Trophoblast cell (in vitro differentiated cells and primary cell): ENCODE data around the gene GRIN2C.
A peak's percentile ranks its signal among the peaks of the same experiment; 100 is the strongest.

Experiments used
- DNase-seq, 2 donors: peaks; one replicate each; pipeline ENCODE4 v3.0.0-alpha.2; 2016
- H2AFZ ChIP-seq: 2 replicates; pipeline ENCODE4 v1.6.1; 2013; ENCODE audit warnings: low read length, moderate library complexity, mild to moderate bottlenecking; ENCODE audit not compliant: insufficient read depth, poor library complexity
- H2AK5ac ChIP-seq: 2 replicates; pipeline ENCODE4 v1.6.1; 2013; ENCODE audit warnings: mild to moderate bottlenecking, low read length
- H2BK120ac ChIP-seq: 2 replicates; pipeline ENCODE4 v1.6.1; 2013; ENCODE audit warnings: low read length, mild to moderate bottlenecking, moderate library complexity; ENCODE audit not compliant: insufficient read depth, poor library complexity
- H2BK12ac ChIP-seq: 2 replicates; pipeline ENCODE4 v1.6.1; 2013; ENCODE audit warnings: mild to moderate bottlenecking, low read length, moderate library complexity
- H2BK5ac ChIP-seq: 2 replicates; pipeline ENCODE4 v1.6.1; 2013; ENCODE audit warnings: low read length, low read depth, moderate library complexity, mild to moderate bottlenecking; ENCODE audit not compliant: poor library complexity
- H3K14ac ChIP-seq: 2 replicates; pipeline ENCODE4 v1.6.1; 2013; ENCODE audit warnings: mild to moderate bottlenecking, low read length
- H3K18ac ChIP-seq: 2 replicates; pipeline ENCODE4 v1.6.1; 2013; ENCODE audit warnings: mild to moderate bottlenecking, low read length
- H3K23ac ChIP-seq: 2 replicates; pipeline ENCODE4 v1.6.1; 2013; ENCODE audit warnings: low read length
- H3K27ac ChIP-seq: 2 replicates; pipeline ENCODE4 v1.5.1; 2013; ENCODE audit warnings: low read depth, mild to moderate bottlenecking, inconsistent platforms, low read length, moderate library complexity
- H3K27me3 ChIP-seq: 2 replicates; pipeline ENCODE4 v1.6.1; 2013; ENCODE audit warnings: inconsistent platforms, mild to moderate bottlenecking, low read length, moderate library complexity; ENCODE audit not compliant: insufficient read depth
- H3K36me3 ChIP-seq, 2 experiments: 1 replicate in 1 of 2; 2 replicates in 1 of 2; pipeline ENCODE4 v1.6.1; 2013; ENCODE audit warnings: low read length in 2 of 2, mild to moderate bottlenecking in 2 of 2, moderate library complexity in 1 of 2; ENCODE audit not compliant: insufficient read depth in 2 of 2, control insufficient read depth in 1 of 2
- H3K4ac ChIP-seq: 2 replicates; pipeline ENCODE4 v1.6.1; 2013; ENCODE audit warnings: low read depth, mild to moderate bottlenecking, low read length, moderate library complexity
- H3K4me1 ChIP-seq, 2 experiments: 1 replicate in 1 of 2; 2 replicates in 1 of 2; pipeline ENCODE4 v1.6.1; 2013; ENCODE audit warnings: low read length in 2 of 2, mild to moderate bottlenecking in 2 of 2, moderate library complexity in 1 of 2; ENCODE audit not compliant: insufficient read depth in 2 of 2, control insufficient read depth in 1 of 2
- H3K4me2 ChIP-seq: 2 replicates; pipeline ENCODE4 v1.6.1; 2013; ENCODE audit warnings: inconsistent platforms, mild to moderate bottlenecking, low read length, moderate library complexity
- H3K4me3 ChIP-seq: 2 replicates; pipeline ENCODE4 v1.5.1; 2013; ENCODE audit warnings: mild to moderate bottlenecking, low read depth, low read length, inconsistent platforms
- H3K79me1 ChIP-seq: one replicate; pipeline ENCODE4 v1.6.1; 2013; ENCODE audit warnings: low read length
- H3K79me2 ChIP-seq: 2 replicates; pipeline ENCODE4 v1.6.1; 2013; ENCODE audit warnings: low read length, mild to moderate bottlenecking; ENCODE audit not compliant: control insufficient read depth, insufficient read depth, poor library complexity
- H3K9ac ChIP-seq: 2 replicates; pipeline ENCODE4 v1.6.1; 2013; ENCODE audit warnings: mild to moderate bottlenecking, low read length
- H3K9me3 ChIP-seq: 2 replicates; pipeline ENCODE4 v1.6.1; 2013; ENCODE audit warnings: low read depth, mild to moderate bottlenecking, control low read depth, inconsistent platforms, low read length; ENCODE audit not compliant: insufficient read depth
- H4K12ac ChIP-seq: 2 replicates; pipeline ENCODE4 v1.6.1; 2013; ENCODE audit warnings: low read depth, mild to moderate bottlenecking, low read length, moderate library complexity
- H4K8ac ChIP-seq: 2 replicates; pipeline ENCODE4 v1.6.1; 2013; ENCODE audit warnings: low read depth, mild to moderate bottlenecking, low read length, moderate library complexity
- H4K91ac ChIP-seq: one replicate; pipeline ENCODE4 v1.6.1; 2013; ENCODE audit warnings: low read depth, mild to moderate bottlenecking, low read length, moderate library complexity
- WGBS: extraction: QIAGEN DNeasy Blood & Tissue Kit; methylation state at CpG from one replicate; pipeline ENCODE4 v1.1.7; 2013; ENCODE audit warnings: missing lambda C conversion rate; ENCODE audit not compliant: insufficient read length, insufficient coverage; ENCODE audit errors: extremely low coverage; 5-methylcytosine and 5-hydroxymethylcytosine counted together

Gene GRIN2C

GRCh38 chr17:74877592-74878548 is 18.2 kb upstream of the GRIN2C start:
- Histone ChIP-seq H3K36me3 (no peaks in the 10 kb centered on the region), H2AFZ (no peak overlapping the region), H3K14ac (no peak overlapping the region), H3K79me1 (peaks cover 2% of the 10 kb centered on the region), H2BK12ac (no peak overlapping the region), H4K91ac (no peak overlapping the region), H3K4me1 (peaks cover 0 to 3% of the 10 kb centered on the region in 2 experiments), H3K27ac (no peak overlapping the region), H2AK5ac (no peak overlapping the region), H3K9ac (no peak overlapping the region), H3K79me2 (no peaks in the 10 kb centered on the region), H3K23ac (no peak overlapping the region), H4K8ac (no peak overlapping the region), H3K9me3 (no peaks in the 10 kb centered on the region), H3K18ac (no peak overlapping the region), H2BK120ac (no peak overlapping the region), H3K27me3 (no peaks in the 10 kb centered on the region), H3K4me3 (no peak overlapping the region), H3K4ac (no peak overlapping the region), H2BK5ac (no peak overlapping the region), H4K12ac (no peak overlapping the region), H3K4me2 (no peak overlapping the region)
- peak; percentile 32 to 52 for DNase-seq
- no CpG with 5 or more reads among the region's 19 CpGs for WGBS

GRCh38 chr17:74875977-74876593 is 16.4 kb upstream of the GRIN2C start:
- Histone ChIP-seq H2BK120ac (no peak overlapping the region), H2AK5ac (no peak overlapping the region), H3K79me2 (peaks cover 5% of the 10 kb centered on the region), H3K4me3 (no peak overlapping the region), H2AFZ (no peak overlapping the region), H2BK5ac (no peak overlapping the region), H3K36me3 (no peaks in the 10 kb centered on the region), H3K9me3 (no peaks in the 10 kb centered on the region), H3K27ac (no peak overlapping the region), H3K9ac (no peak overlapping the region), H2BK12ac (no peak overlapping the region), H3K79me1 (peaks cover 8% of the 10 kb centered on the region), H3K4me2 (no peak overlapping the region), H4K91ac (no peak overlapping the region), H4K8ac (no peak overlapping the region), H3K14ac (no peak overlapping the region), H3K4me1 (peaks cover 3 to 11% of the 10 kb centered on the region in 2 experiments), H3K23ac (no peak overlapping the region), H3K18ac (no peak overlapping the region), H4K12ac (no peak overlapping the region), H3K27me3 (no peaks in the 10 kb centered on the region), H3K4ac (no peak overlapping the region)
- no peak for DNase-seq
- WGBS: no CpG with 5 or more reads among the region's 6 CpGs

GRCh38 chr17:74875155-74875976 is 15.7 kb upstream of the GRIN2C start:
- Histone ChIP-seq H3K36me3 (no peaks in the 10 kb centered on the region), H3K9me3 (no peaks in the 10 kb centered on the region), H2BK120ac (no peak overlapping the region), H3K9ac (no peak overlapping the region), H3K4me3 (no peak overlapping the region), H3K14ac (no peak overlapping the region), H3K4ac (no peak overlapping the region), H2BK12ac (no peak overlapping the region), H3K4me2 (no peak overlapping the region), H3K79me1 (peaks cover 8% of the 10 kb centered on the region), H3K27me3 (no peaks in the 10 kb centered on the region), H3K27ac (no peak overlapping the region), H2AK5ac (no peak overlapping the region), H3K18ac (no peak overlapping the region), H3K23ac (no peak overlapping the region), H4K12ac (no peak overlapping the region), H4K91ac (no peak overlapping the region), H3K4me1 (peaks cover 3 to 11% of the 10 kb centered on the region in 2 experiments), H3K79me2 (peaks cover 5% of the 10 kb centered on the region), H2BK5ac (no peak overlapping the region), H2AFZ (no peak overlapping the region), H4K8ac (no peak overlapping the region)
- WGBS: no CpG with 5 or more reads among the region's 5 CpGs
- DNase-seq: no peak

- H2BK120ac ChIP-seq: no peak overlapping the region
- H3K9ac ChIP-seq: no peak overlapping the region
- H3K9me3 ChIP-seq: peaks cover 3% of the 10 kb centered on the region
- H3K18ac ChIP-seq: no peak overlapping the region
- DNase-seq: no peak
- H2AFZ ChIP-seq: no peak overlapping the region
- no peak overlapping the region for H3K14ac ChIP-seq
- H3K79me2 ChIP-seq: peaks cover 5% of the 10 kb centered on the region
- no peak overlapping the region for H2AK5ac ChIP-seq
- H3K79me1 ChIP-seq: peaks cover 8% of the 10 kb centered on the region
- H2BK12ac ChIP-seq: no peak overlapping the region
- H3K4me3 ChIP-seq: no peak overlapping the region
- H3K27me3 ChIP-seq: no peaks in the 10 kb centered on the region
- no peak overlapping the region for H4K91ac ChIP-seq
- peaks cover 3 to 11% of the 10 kb centered on the region in 2 experiments for H3K4me1 ChIP-seq
- peak overlapping the region; percentile 20 for H4K12ac ChIP-seq
- no peak overlapping the region for H3K4me2 ChIP-seq
- WGBS: no CpG with 5 or more reads among the region's 5 CpGs
- H3K4ac ChIP-seq: no peak overlapping the region
- H4K8ac ChIP-seq: peak overlapping the region; percentile 27
- H3K36me3 ChIP-seq: no peaks in the 10 kb centered on the region
- no peak overlapping the region for H2BK5ac ChIP-seq
- no peak overlapping the region for H3K23ac ChIP-seq
- no peak overlapping the region for H3K27ac ChIP-seq
Observed at GRCh38 chr17:74874615-74875037, 14.9 kb upstream of the GRIN2C start.
